Colonic mucosa (tissue), 4 donors: Measurements from ENCODE around the gene VPS33B. TPM values are rescaled to one million over a fixed set of nuclear protein-coding genes. Genes with fewer than 3 reads are reported as not detected.

ENCODE experiments used
- DNase-seq: peaks from one replicate; pipeline ENCODE4 v3.0.0-alpha.2; 2020
- H3K27ac ChIP-seq: fragments of 200-600 bp; one replicate; pipeline ENCODE4 v1.8.0; 2021
- H3K27me3 ChIP-seq: fragments of 200-600 bp; one replicate; pipeline ENCODE4 v1.8.0; 2021
- H3K36me3 ChIP-seq: fragments of 200-600 bp; one replicate; pipeline ENCODE4 v1.8.0; 2021
- H3K4me1 ChIP-seq: fragments of 200-600 bp; one replicate; pipeline ENCODE4 v1.8.0; 2021; ENCODE audit warnings: mild to moderate bottlenecking
- H3K4me3 ChIP-seq: fragments of 200-600 bp; one replicate; pipeline ENCODE4 v1.8.0; 2021
- H3K9ac ChIP-seq, 2 donors: one replicate each; pipeline ENCODE4 v1.7.0; 2013; ENCODE audit warnings: control low read depth in 2 of 2, low read depth in 2 of 2, low read length in 2 of 2
- H3K9me3 ChIP-seq: fragments of 200-600 bp; one replicate; pipeline ENCODE4 v1.8.0; 2021
- intact Hi-C: fragments of 100-400 bp; cut with DNase I; formaldehyde crosslinking; loops from one replicate; pipeline ENCODE4 v1.14.1; 2022
- total RNA-seq, 2 donors: library from RNA; stranded (reverse); fragmentation: NEBNext Ultra II Directional in 1 of 2; extraction: Animal tissue kit (Norgen Biotek cat#: 25700) in 1 of 2; gene quantifications; one replicate each; pipeline ENCODE4 v1.2.1, GENCODE V29; 2021
- TF ChIP-seq, protein P1 (sequence below): fragments of 200-600 bp; IDR thresholded peaks from one replicate; pipeline ENCODE4 v1.8.0; 2022; ENCODE audit warnings: antibody characterized with exemption, mild to moderate bottlenecking
- donor health status: healthy.
- donor health status: DM: no; HTN: no; CAD: no.
- donor health status: DM: no; HTN: no; CAD: no.

VPS33B gene
- total RNA-seq, 2 donors from 2014 or later: 18.0 to 18.1 TPM

DNA sequence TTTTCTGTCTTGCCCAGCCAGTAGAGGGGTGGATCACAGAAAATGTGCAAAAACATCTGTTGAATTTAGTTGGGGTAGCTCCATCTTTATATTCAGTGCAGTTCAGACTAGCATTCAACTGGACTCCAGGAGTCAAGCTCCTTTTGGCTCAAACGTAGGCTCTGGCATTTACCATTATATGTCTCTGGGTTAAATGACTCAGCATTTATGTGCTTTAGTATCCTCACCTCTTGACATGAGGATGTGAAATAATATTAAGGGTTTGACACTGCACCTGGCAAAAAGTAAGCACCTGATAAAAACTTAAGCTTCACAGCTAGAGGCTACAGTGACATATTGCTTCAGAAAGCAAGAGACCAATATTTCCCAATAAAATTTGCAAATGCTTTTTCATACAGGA, 42.8 kb downstream of the VPS33B start:
- peaks cover 11% of the 10 kb centered on the region for H3K36me3 ChIP-seq
- H3K27ac ChIP-seq: no peak overlapping the region
- intact Hi-C loops: no loop called here
- H3K4me1 ChIP-seq: no peaks in the 10 kb centered on the region
- no peaks in the 10 kb centered on the region for H3K9me3 ChIP-seq
- H3K27me3 ChIP-seq: no peaks in the 10 kb centered on the region
- TF ChIP-seq, protein P1, sequence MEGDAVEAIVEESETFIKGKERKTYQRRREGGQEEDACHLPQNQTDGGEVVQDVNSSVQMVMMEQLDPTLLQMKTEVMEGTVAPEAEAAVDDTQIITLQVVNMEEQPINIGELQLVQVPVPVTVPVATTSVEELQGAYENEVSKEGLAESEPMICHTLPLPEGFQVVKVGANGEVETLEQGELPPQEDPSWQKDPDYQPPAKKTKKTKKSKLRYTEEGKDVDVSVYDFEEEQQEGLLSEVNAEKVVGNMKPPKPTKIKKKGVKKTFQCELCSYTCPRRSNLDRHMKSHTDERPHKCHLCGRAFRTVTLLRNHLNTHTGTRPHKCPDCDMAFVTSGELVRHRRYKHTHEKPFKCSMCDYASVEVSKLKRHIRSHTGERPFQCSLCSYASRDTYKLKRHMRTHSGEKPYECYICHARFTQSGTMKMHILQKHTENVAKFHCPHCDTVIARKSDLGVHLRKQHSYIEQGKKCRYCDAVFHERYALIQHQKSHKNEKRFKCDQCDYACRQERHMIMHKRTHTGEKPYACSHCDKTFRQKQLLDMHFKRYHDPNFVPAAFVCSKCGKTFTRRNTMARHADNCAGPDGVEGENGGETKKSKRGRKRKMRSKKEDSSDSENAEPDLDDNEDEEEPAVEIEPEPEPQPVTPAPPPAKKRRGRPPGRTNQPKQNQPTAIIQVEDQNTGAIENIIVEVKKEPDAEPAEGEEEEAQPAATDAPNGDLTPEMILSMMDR: no peak
- DNase-seq: no peak
- H3K9ac ChIP-seq: no peak overlapping the region
- no peak overlapping the region for H3K4me3 ChIP-seq

DNA sequence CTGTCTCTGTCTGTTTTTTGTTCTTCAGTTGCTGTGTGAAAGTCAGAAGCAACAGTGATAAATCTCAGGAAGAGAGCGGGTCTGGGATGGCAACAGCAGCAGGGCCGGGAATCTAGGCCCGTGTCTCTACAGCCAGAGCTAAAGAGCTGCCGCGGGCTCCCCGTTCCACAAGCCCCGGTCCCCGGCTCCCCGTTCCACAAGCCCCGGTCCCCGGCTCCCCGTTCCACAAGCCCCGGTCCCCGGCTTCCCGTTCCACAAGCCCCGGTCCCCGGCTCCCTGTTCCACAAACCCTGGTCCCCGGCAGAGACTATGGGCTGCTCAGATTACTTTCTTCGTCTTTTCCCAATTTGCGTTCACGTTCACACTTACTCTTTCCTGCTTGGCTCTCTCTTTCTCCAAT, 48.2 kb downstream of the VPS33B start:
- H3K9ac ChIP-seq: no peak overlapping the region
- intact Hi-C loops: no loop called here
- TF ChIP-seq, protein P1: no peak
- H3K4me1 ChIP-seq: no peaks in the 10 kb centered on the region
- H3K9me3 ChIP-seq: no peaks in the 10 kb centered on the region
- no peak for DNase-seq
- H3K36me3 ChIP-seq: no peaks in the 10 kb centered on the region
- H3K4me3 ChIP-seq: no peak overlapping the region
- H3K27me3 ChIP-seq: no peaks in the 10 kb centered on the region
- H3K27ac ChIP-seq: no peak overlapping the region

DNA sequence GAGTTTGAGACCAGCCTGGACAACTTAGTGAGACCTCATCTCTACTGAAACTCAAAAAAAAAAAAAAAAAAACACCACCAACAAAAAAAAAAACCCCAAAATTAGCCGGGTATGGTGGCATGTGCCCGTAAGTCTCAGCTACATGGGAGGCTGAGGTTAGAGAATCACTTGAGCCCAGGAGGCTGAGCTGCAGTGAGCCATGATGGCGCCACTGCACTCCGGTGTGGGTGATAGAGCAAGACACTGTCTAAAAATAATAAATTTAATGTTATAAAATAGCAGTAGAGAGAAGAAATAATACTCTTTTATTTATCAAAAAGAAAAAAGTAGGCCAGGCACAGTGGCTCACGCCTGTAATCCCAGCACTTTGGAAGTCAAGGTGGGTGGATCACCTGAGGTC, 50.3 kb downstream of the VPS33B start:
- intact Hi-C loops: no loop called here
- Histone ChIP-seq H3K27me3 (no peaks in the 10 kb centered on the region), H3K4me1 (no peaks in the 10 kb centered on the region), H3K27ac (no peak overlapping the region), H3K9me3 (no peaks in the 10 kb centered on the region), H3K4me3 (no peak overlapping the region), H3K36me3 (peaks cover 1% of the 10 kb centered on the region), H3K9ac (no peak overlapping the region)
- TF ChIP-seq, protein P1: no peak
- DNase-seq: no peak

DNA sequence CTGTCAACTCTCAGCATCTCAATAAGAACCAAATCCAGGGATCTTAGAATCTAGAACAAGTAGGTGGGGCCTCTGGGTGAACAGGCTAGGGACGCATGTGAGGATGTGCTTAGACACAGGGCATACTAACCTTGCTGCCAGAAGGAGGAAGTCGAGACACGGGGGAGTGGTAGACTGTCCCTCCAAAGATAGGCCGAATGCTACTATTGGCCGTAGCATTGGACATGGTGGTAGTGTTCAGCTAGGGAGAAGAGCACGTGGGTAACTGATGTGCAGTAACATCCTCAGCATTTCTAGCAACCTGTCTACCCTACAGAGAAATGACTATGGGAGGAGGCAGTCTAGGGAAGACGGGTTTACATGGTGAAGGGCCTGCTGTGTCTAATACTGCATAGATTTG, 52.1 kb downstream of the VPS33B start:
- DNase-seq: no peak
- TF ChIP-seq, protein P1: no peak
- intact Hi-C loops: no loop called here
- no peaks in the 10 kb centered on the region for H3K27me3 ChIP-seq
- H3K36me3 ChIP-seq: peaks cover 5% of the 10 kb centered on the region
- no peak overlapping the region for H3K9ac ChIP-seq
- no peaks in the 10 kb centered on the region for H3K4me1 ChIP-seq
- no peaks in the 10 kb centered on the region for H3K9me3 ChIP-seq
- no peak overlapping the region for H3K4me3 ChIP-seq
- H3K27ac ChIP-seq: no peak overlapping the region

DNA sequence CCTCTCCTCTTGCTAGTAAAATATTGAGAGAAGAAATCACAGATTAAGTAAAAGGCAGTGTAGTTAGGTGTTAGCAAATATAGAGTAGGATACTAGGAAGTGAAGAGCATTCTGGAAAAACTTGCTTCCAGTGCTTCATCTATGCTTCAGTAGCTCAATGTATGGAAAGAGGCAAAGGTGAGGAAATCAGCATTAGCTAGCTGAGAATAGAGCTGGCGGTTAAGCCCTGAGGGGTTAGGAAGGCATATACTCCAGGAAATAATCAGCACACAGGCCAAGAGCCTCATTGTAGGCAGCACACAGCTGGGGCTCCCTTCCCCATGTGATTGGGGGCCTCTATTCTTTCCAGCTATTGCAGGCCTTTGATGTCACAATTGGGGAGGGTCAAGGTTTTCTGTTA, 54.0 kb downstream of the VPS33B start:
- no peak overlapping the region for H3K4me3 ChIP-seq
- no peaks in the 10 kb centered on the region for H3K27me3 ChIP-seq
- H3K27ac ChIP-seq: no peak overlapping the region
- DNase-seq: no peak
- H3K9me3 ChIP-seq: no peaks in the 10 kb centered on the region
- TF ChIP-seq, protein P1: no peak
- no peak overlapping the region for H3K9ac ChIP-seq
- intact Hi-C loops: no loop called here
- no peaks in the 10 kb centered on the region for H3K4me1 ChIP-seq
- H3K36me3 ChIP-seq: peaks cover 5% of the 10 kb centered on the region

DNA sequence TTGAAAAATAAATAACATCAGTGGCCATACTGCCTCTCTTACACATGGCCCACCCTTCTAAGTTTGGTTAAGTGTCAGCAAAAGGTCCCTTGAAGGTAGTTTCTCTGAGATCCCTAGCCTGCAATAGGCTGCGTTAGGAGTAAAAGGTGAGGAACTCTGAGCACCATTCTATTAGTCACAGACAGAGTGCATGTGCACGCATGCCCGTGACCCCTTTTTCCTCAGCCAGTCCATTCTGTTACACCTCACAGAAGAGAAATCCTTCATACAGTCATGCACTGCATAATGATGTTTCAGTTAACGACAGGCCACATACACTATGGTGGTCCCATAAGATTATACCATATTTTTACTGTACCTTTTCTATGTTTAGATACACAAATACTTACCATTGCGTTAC, 55.2 kb downstream of the VPS33B start:
- H3K36me3 ChIP-seq: peaks cover 5% of the 10 kb centered on the region
- no peak overlapping the region for H3K27ac ChIP-seq
- intact Hi-C loops: no loop called here

More for the DNA sequence above, 55.2 kb downstream of the VPS33B start:
- Histone ChIP-seq H3K9ac (no peak overlapping the region), H3K27me3 (no peaks in the 10 kb centered on the region), H3K4me3 (no peak overlapping the region), H3K9me3 (no peaks in the 10 kb centered on the region), H3K4me1 (no peaks in the 10 kb centered on the region)
- TF ChIP-seq, protein P1: no peak
- DNase-seq: no peak
